BE2C (cell line): ENCODE results near the gene PTPRN2.

Experiments used
- DNase-seq: peaks from one replicate; pipeline ENCODE4 v3.0.0-alpha.2; 2020
- H3K27me3 ChIP-seq: fragments of 250-450 bp; sonication (Bioruptor Pico); 2 replicates; pipeline ENCODE4 v1.5.1; 2020; ENCODE audit warnings: mild to moderate bottlenecking
- H3K36me3 ChIP-seq: fragments of 250-450 bp; sonication (Bioruptor Pico); 2 replicates; pipeline ENCODE4 v1.5.1; 2020; ENCODE audit warnings: mild to moderate bottlenecking
- H3K4me1 ChIP-seq: fragments of 250-450 bp; sonication (Bioruptor Pico); 2 replicates; pipeline ENCODE4 v1.5.1; 2020
- H3K4me3 ChIP-seq: 2 replicates; pipeline ENCODE4 v1.5.1; 2011; ENCODE audit warnings: low read depth, low read length
- H3K9me3 ChIP-seq: fragments of 250-450 bp; sonication (Bioruptor Pico); 2 replicates; pipeline ENCODE4 v1.5.1; 2020
- CTCF ChIP-seq: IDR thresholded peaks from 2 replicates; pipeline ENCODE4 v1.5.1; 2012; ENCODE audit warnings: mild to moderate bottlenecking, low read depth, low read length

The PTPRN2 gene

GRCh38 chr7:157520249-157520648 lies 1067.4 kb downstream of the PTPRN2 start:
- no peaks in the 10 kb centered on the region for H3K9me3 ChIP-seq
- DNase-seq, result no peak
- H3K27me3 ChIP-seq, result peaks cover 3% of the 10 kb centered on the region; the same call in 1 of the 2 replicates
- H3K4me1 ChIP-seq, result no peaks in the 10 kb centered on the region
- H3K4me3 ChIP-seq, result no peak overlapping the region
- H3K36me3 ChIP-seq, result no peaks in the 10 kb centered on the region
- TF ChIP-seq CTCF, result no peak

- no peaks in the 10 kb centered on the region for H3K4me1 ChIP-seq
- H3K9me3 ChIP-seq, result no peaks in the 10 kb centered on the region
- peaks cover 4% of the 10 kb centered on the region; the same call in 1 of the 2 replicates for H3K27me3 ChIP-seq
- TF ChIP-seq CTCF, result no peak
- H3K36me3 ChIP-seq, result no peaks in the 10 kb centered on the region
- no peak for DNase-seq
- no peak overlapping the region for H3K4me3 ChIP-seq
These were observed 1067.8 kb downstream of the PTPRN2 start for GRCh38 chr7:157519798-157520244.

GRCh38 chr7:157519246-157519645 lies 1068.4 kb downstream of the PTPRN2 start:
- Histone ChIP-seq H3K4me1 (no peaks in the 10 kb centered on the region), H3K9me3 (no peaks in the 10 kb centered on the region), H3K36me3 (no peaks in the 10 kb centered on the region), H3K27me3 (peaks cover 4% of the 10 kb centered on the region; the same call in 1 of the 2 replicates), H3K4me3 (no peak overlapping the region)
- TF ChIP-seq CTCF, result no peak
- DNase-seq, result no peak

GRCh38 chr7:157518514-157519175 lies 1069.0 kb downstream of the PTPRN2 start:
- H3K9me3 ChIP-seq, result no peaks in the 10 kb centered on the region
- no peaks in the 10 kb centered on the region for H3K4me1 ChIP-seq
- no peaks in the 10 kb centered on the region for H3K36me3 ChIP-seq
- no peak overlapping the region for H3K4me3 ChIP-seq
- no peak for DNase-seq
- no peak for TF ChIP-seq CTCF
- peaks cover 4% of the 10 kb centered on the region; the same call in 1 of the 2 replicates for H3K27me3 ChIP-seq

- Histone ChIP-seq H3K27me3 (peaks cover 4% of the 10 kb centered on the region; the same call in 1 of the 2 replicates), H3K36me3 (no peaks in the 10 kb centered on the region), H3K9me3 (no peaks in the 10 kb centered on the region), H3K4me1 (no peaks in the 10 kb centered on the region), H3K4me3 (no peak overlapping the region)
- TF ChIP-seq CTCF, result no peak
- DNase-seq, result no peak
These were observed 1069.7 kb downstream of the PTPRN2 start for GRCh38 chr7:157517782-157518513.
